ENCODE data around the gene ABCC4.

DNA sequence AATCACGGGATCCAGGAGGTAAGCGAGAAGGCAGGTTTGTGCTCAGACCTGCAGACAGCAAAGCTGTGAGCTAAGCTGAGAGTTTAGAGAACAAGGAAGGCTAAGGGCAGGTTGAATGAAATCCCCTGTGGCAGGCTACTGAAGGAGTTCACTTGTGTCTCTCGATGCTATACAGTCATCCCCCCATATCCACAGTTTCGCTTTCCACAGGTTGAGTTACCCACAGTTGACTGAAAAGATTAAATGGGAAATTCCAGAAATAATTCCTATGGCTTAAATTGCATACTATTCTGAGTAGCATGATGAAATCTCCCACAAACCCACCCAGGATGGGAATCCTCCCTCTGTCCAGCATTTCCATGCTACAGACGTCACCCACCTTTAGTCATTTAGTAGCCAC is 49.6 kb downstream of the ABCC4 start:
- TF ChIP-seq, protein P1, sequence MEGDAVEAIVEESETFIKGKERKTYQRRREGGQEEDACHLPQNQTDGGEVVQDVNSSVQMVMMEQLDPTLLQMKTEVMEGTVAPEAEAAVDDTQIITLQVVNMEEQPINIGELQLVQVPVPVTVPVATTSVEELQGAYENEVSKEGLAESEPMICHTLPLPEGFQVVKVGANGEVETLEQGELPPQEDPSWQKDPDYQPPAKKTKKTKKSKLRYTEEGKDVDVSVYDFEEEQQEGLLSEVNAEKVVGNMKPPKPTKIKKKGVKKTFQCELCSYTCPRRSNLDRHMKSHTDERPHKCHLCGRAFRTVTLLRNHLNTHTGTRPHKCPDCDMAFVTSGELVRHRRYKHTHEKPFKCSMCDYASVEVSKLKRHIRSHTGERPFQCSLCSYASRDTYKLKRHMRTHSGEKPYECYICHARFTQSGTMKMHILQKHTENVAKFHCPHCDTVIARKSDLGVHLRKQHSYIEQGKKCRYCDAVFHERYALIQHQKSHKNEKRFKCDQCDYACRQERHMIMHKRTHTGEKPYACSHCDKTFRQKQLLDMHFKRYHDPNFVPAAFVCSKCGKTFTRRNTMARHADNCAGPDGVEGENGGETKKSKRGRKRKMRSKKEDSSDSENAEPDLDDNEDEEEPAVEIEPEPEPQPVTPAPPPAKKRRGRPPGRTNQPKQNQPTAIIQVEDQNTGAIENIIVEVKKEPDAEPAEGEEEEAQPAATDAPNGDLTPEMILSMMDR (conservative IDR thresholded peaks at IDR 0.05): no peak
- no peak for TF ChIP-seq EZH2 (IDR thresholded peaks at IDR 0.05; ENCODE audit: low read depth)

Data from PC-9 (cell line).